ENCODE measurements around the gene MYOZ3.

GRCh38 chr5:150644514-150644913 is 16.5 kb upstream of the MYOZ3 start:
- no peak for TF ChIP-seq EP300 (IDR thresholded peaks at IDR 0.05)
- TF ChIP-seq CTCF (IDR thresholded peaks at IDR 0.05) = no peak

Data from sigmoid colon (tissue), 4 donors.